Esophagus squamous epithelium (tissue), 4 donors: Measurements from ENCODE around the gene SATB1.

ENCODE experiments used
- POLR2A ChIP-seq, 4 donors: fragments of 450-650 bp; IDR thresholded peaks; one replicate each; pipeline ENCODE4 v1.6.1; 2017; ENCODE audit warnings: antibody characterized with exemption in 4 of 4, mild to moderate bottlenecking in 4 of 4, moderate library complexity in 3 of 4
- TF ChIP-seq, protein P1 (sequence below), 6 experiments: fragments of 450-650 bp in 4 of 6; fragments of 200-600 bp in 2 of 6; sonication (generic) in 2 of 6; IDR thresholded peaks; one replicate each; pipeline ENCODE4 v1.5.1; 2016 to 2019; ENCODE audit warnings: antibody characterized with exemption in 6 of 6, mild to moderate bottlenecking in 4 of 6, moderate library complexity in 4 of 6

DNA sequence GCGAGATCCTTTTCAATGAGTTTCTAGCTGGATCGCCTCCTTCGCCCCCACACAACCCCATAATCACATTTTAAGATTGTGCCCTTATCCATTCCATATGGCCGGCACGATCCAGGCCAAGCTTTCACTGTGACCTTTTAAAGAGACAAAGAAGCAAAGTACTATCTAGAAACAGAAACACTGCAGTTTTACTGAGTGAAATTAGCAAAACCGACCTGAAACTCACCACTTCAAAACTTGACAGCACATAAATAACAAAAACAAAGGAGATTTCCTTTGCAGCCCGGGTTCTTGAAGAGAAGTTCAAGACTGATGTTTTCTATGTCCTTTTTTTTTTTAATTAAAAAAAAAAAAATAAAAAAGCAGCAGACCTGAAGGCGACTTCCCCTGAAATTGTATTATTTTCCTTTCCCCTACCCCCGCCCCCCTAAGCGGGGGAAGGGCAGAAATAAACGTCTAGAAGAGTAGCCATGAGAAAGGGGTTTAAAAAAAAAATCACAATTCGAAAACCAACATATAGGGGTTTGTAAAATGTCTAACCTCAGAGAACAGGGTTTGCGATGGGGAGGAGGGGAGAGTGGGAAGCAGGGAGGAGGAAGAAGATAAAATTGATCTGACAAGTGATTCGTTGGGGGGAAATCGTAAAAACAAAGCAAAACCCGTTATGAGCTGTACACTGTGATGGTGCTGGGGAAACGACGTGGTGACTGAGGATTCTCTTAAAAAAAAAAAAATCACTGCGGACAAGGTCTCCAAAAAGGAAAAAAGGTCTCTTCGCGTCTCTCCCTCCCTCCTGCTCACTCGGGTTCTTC is 1.5 kb downstream of the SATB1 start:
- TF ChIP-seq, protein P1, sequence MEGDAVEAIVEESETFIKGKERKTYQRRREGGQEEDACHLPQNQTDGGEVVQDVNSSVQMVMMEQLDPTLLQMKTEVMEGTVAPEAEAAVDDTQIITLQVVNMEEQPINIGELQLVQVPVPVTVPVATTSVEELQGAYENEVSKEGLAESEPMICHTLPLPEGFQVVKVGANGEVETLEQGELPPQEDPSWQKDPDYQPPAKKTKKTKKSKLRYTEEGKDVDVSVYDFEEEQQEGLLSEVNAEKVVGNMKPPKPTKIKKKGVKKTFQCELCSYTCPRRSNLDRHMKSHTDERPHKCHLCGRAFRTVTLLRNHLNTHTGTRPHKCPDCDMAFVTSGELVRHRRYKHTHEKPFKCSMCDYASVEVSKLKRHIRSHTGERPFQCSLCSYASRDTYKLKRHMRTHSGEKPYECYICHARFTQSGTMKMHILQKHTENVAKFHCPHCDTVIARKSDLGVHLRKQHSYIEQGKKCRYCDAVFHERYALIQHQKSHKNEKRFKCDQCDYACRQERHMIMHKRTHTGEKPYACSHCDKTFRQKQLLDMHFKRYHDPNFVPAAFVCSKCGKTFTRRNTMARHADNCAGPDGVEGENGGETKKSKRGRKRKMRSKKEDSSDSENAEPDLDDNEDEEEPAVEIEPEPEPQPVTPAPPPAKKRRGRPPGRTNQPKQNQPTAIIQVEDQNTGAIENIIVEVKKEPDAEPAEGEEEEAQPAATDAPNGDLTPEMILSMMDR (IDR thresholded peaks at IDR 0.05): no peak
- no peak for TF ChIP-seq POLR2A (IDR thresholded peaks at IDR 0.05)
